B cell (primary cell): Measurements from ENCODE around the gene PI4K2B. TPM values are rescaled to one million over a fixed set of nuclear protein-coding genes. Genes with fewer than 3 reads are reported as not detected.

ENCODE experiments used
- ATAC-seq: fragments of 200-7000 bp; cut with Tn5 transposase; one replicate; pipeline ENCODE4 v1.10.0; 2021; ENCODE audit warnings: low read depth, mild to moderate bottlenecking, moderate number of reproducible peaks, moderate library complexity
- CTCF ChIA-PET: fragments of 350-600 bp; sonication (Branson Sonifier 250); formaldehyde crosslinking; loops from one replicate; lab custom pipeline; 2021; ENCODE audit warnings: antibody characterized with exemption, inconsistent platforms; lab: Charles Lee
- POLR2A ChIA-PET: fragments of 350-600 bp; sonication (Branson Sonifier 250); formaldehyde crosslinking; loops from one replicate; lab custom pipeline; 2021; ENCODE audit warnings: antibody characterized with exemption; lab: Charles Lee
- DNase-seq: peaks from one replicate; pipeline ENCODE4 v3.0.0; 2013
- H2AFZ ChIP-seq: 2 replicates; pipeline ENCODE4 v1.6.1; 2012; ENCODE audit warnings: mild to moderate bottlenecking, low read depth, low read length; ENCODE audit not compliant: insufficient read depth, poor library complexity, severe bottlenecking
- H3K27ac ChIP-seq, 2 donors: 1 replicate in 1 of 2; 2 replicates in 1 of 2; pipeline ENCODE4 v1.5.1; 2012 to 2013; ENCODE audit warnings: low read length in 2 of 2, mild to moderate bottlenecking in 2 of 2, moderate library complexity in 1 of 2
- H3K27me3 ChIP-seq, 4 experiments: fragments of 200-600 bp in 1 of 4; sonication (generic) in 1 of 4; replicated peaks in 1 of 4; 1 replicate in 2 of 4; 2 replicates in 2 of 4; pipeline versions ENCODE4 v1.6.1 to v1.7.0; 2013 to 2016; ENCODE audit warnings: low read length in 3 of 4, mild to moderate bottlenecking in 2 of 4, mixed read lengths in 1 of 4, moderate library complexity in 1 of 4; ENCODE audit not compliant: insufficient read depth in 4 of 4, control insufficient read depth in 3 of 4; ENCODE audit errors: control extremely low read depth in 1 of 4
- H3K36me3 ChIP-seq, 2 experiments: replicated peaks in 1 of 2; 1 replicate in 1 of 2; 2 replicates in 1 of 2; pipeline versions ENCODE4 v1.6.1 to v1.7.1; 2013; ENCODE audit warnings: low read length in 1 of 2; ENCODE audit not compliant: insufficient read depth in 2 of 2, control insufficient read depth in 1 of 2; ENCODE audit errors: control extremely low read depth in 1 of 2, extremely low read depth in 1 of 2
- H3K4me1 ChIP-seq, 2 donors: fragments of 200-600 bp in 1 of 2; sonication (generic) in 1 of 2; 1 replicate in 1 of 2; 2 replicates in 1 of 2; pipeline versions ENCODE4 v1.5.1 to v1.6.1; 2013 to 2017; ENCODE audit warnings: low read length in 2 of 2; ENCODE audit not compliant: control insufficient read depth in 2 of 2, insufficient read depth in 2 of 2
- H3K4me2 ChIP-seq: replicated peaks from 2 replicates; pipeline ENCODE3; 2012; ENCODE audit warnings: mild to moderate bottlenecking, low read depth, low read length; ENCODE audit not compliant: poor library complexity, severe bottlenecking
- H3K4me3 ChIP-seq, 5 experiments: fragments of 200-600 bp in 1 of 5; sonication (generic) in 1 of 5; 1 replicate in 3 of 5; 2 replicates in 2 of 5; pipeline versions ENCODE4 v1.5.1 to v1.7.0; 2011 to 2016; ENCODE audit warnings: low read length in 4 of 5, mild to moderate bottlenecking in 4 of 5, low read depth in 2 of 5, control low read depth in 1 of 5, moderate library complexity in 1 of 5; ENCODE audit not compliant: insufficient read depth in 1 of 5; ENCODE audit errors: control extremely low read depth in 1 of 5, extremely low read depth in 1 of 5
- H3K79me2 ChIP-seq: fragments of 200-600 bp; sonication (generic); one replicate; pipeline ENCODE4 v1.6.0; 2016; ENCODE audit warnings: low read length; ENCODE audit not compliant: control insufficient read depth, insufficient read depth
- H3K9ac ChIP-seq: fragments of 200-600 bp; sonication (generic); 2 replicates; pipeline ENCODE4 v1.6.1; 2017; ENCODE audit warnings: mild to moderate bottlenecking, low read length, moderate library complexity
- H3K9me3 ChIP-seq, 3 donors: one replicate each; pipeline versions ENCODE4 v1.6.1 to v1.7.1; 2013; ENCODE audit warnings: low read length in 2 of 3; ENCODE audit not compliant: control insufficient read depth in 2 of 3, insufficient read depth in 1 of 3; ENCODE audit errors: control extremely low read depth in 1 of 3
- H4K20me1 ChIP-seq: 2 replicates; pipeline ENCODE4 v1.6.0; 2012; ENCODE audit warnings: mild to moderate bottlenecking, low read length; ENCODE audit not compliant: insufficient read depth, control insufficient read depth, poor library complexity, severe bottlenecking
- H3K27ac Mint-ChIP-seq: one replicate; pipeline ENCODE4 v1.8.0; 2021; ENCODE audit warnings: mixed read lengths
- H3K27me3 Mint-ChIP-seq: one replicate; pipeline ENCODE4 v1.8.0; 2021; ENCODE audit warnings: mixed read lengths
- H3K4me1 Mint-ChIP-seq: one replicate; pipeline ENCODE4 v1.8.0; 2021; ENCODE audit warnings: mixed read lengths
- H3K4me3 Mint-ChIP-seq: one replicate; pipeline ENCODE4 v1.8.0; 2021; ENCODE audit warnings: mixed read lengths
- H3K9me3 Mint-ChIP-seq: one replicate; pipeline ENCODE4 v1.8.0; 2022; ENCODE audit warnings: mixed read lengths; ENCODE audit not compliant: insufficient read depth
- CTCF ChIP-seq: fragments of 200-600 bp; IDR thresholded peaks from one replicate; pipeline ENCODE4 v1.8.0; 2022; ENCODE audit warnings: antibody characterized with exemption, mild to moderate bottlenecking
- EZH2 ChIP-seq: IDR thresholded peaks from 2 replicates; pipeline ENCODE4 v1.6.1; 2012; ENCODE audit warnings: borderline replicate concordance, low read depth, mild to moderate bottlenecking, moderate library complexity, low read length; ENCODE audit not compliant: insufficient read depth, poor library complexity, severe bottlenecking
- WGBS: methylation state at CpG from one replicate; pipeline ENCODE4 v1.1.5; 2013; ENCODE audit warnings: missing lambda C conversion rate; ENCODE audit not compliant: insufficient coverage; 5-methylcytosine and 5-hydroxymethylcytosine counted together
- intact Hi-C: fragments of 100-400 bp; cut with micrococcal nuclease; formaldehyde crosslinking; loops from one replicate; pipeline ENCODE4 v1.10.0; 2022
- polyA plus RNA-seq: library from polyadenylated mRNA; depleted of rRNA; stranded (reverse); fragments of >200 nt; gene quantifications from 2 replicates; pipeline ENCODE4 v1.2.3, GENCODE V29; 2012
- total RNA-seq, 2 donors: library from RNA; stranded (reverse); fragments of 120-200 nt in 1 of 2; gene quantifications; 1 replicate in 1 of 2; 2 replicates in 1 of 2; pipeline versions ENCODE4 v1.2.3 to v1.2.4, GENCODE V29; 2013 to 2022

PI4K2B gene
- total and polyA plus RNA-seq, 2 donors (not counting 1 experiment from before 2014, with no cell fraction given), result 3.8 to 13.7 TPM

- Histone ChIP-seq H4K20me1 (no peaks in the 10 kb centered on the region), H3K4me1 (peaks cover 20 to 22% of the 10 kb centered on the region in 2 donors), H2AFZ (no peak overlapping the region), H3K4me2 (no peak overlapping the region), H3K79me2 (no peaks in the 10 kb centered on the region), H3K4me3 (no peak overlapping the region), H3K9me3 (no peaks in the 10 kb centered on the region), H3K36me3 (no peaks in the 10 kb centered on the region), H3K27me3 (peaks cover 0 to 9% (median 0%) of the 10 kb centered on the region in 4 experiments), H3K9ac (no peak overlapping the region), H3K27ac (no peak overlapping the region)
- no peaks in the 10 kb centered on the region for H3K9me3 Mint-ChIP-seq
- ATAC-seq (no peak), DNase-seq (no peak)
- intact Hi-C loops, result no loop called here
- ChIA-PET POLR2A (no interaction called here), CTCF (no interaction called here)
- H3K27ac Mint-ChIP-seq, result no peak overlapping the region
- 93% methylated on average over 7 of the region's 7 CpGs for WGBS
- H3K4me3 Mint-ChIP-seq, result no peak overlapping the region
- H3K27me3 Mint-ChIP-seq, result peaks cover 5% of the 10 kb centered on the region
- peaks cover 35% of the 10 kb centered on the region for H3K4me1 Mint-ChIP-seq
- TF ChIP-seq EZH2 (no peak), CTCF (no peak)
Measured at GRCh38 chr4:25307596-25307995, 73.8 kb downstream of the PI4K2B start.

GRCh38 chr4:25308306-25308705, 74.5 kb downstream of the PI4K2B start:
- Histone ChIP-seq H3K4me1 (peaks cover 24 to 26% of the 10 kb centered on the region in 2 donors), H3K79me2 (peaks cover 7% of the 10 kb centered on the region), H3K9ac (no peak overlapping the region), H3K4me2 (no peak overlapping the region), H3K36me3 (no peaks in the 10 kb centered on the region), H3K4me3 (no peak overlapping the region), H3K27ac (no peak overlapping the region), H3K9me3 (no peaks in the 10 kb centered on the region), H2AFZ (no peak overlapping the region), H4K20me1 (no peaks in the 10 kb centered on the region), H3K27me3 (peaks cover 0 to 9% (median 0%) of the 10 kb centered on the region in 4 experiments)
- no peaks in the 10 kb centered on the region for H3K9me3 Mint-ChIP-seq
- H3K4me3 Mint-ChIP-seq, result no peak overlapping the region
- H3K4me1 Mint-ChIP-seq, result peaks cover 42% of the 10 kb centered on the region
- TF ChIP-seq CTCF (no peak), EZH2 (no peak)
- POLR2A ChIA-PET, result no interaction called here
- H3K27me3 Mint-ChIP-seq, result peaks cover 2% of the 10 kb centered on the region
- peak overlapping the region; percentile 43 for H3K27ac Mint-ChIP-seq
- intact Hi-C loops, result no loop called here
- no peak for DNase-seq
- CTCF ChIA-PET, result interaction anchor here (1.6 kb wide), 1 partner anchor 9 kb away, joined by 4 read pairs; no protein-coding TSS in a partner anchor
- WGBS, result 29% methylated on average over 2 of the region's 2 CpGs
- no peak for ATAC-seq
